Neural cell (in vitro differentiated cells): ENCODE results near the gene SHISA5.

Experiments
- EZH2 ChIP-seq: fragments of 200-600, 300-800 bp; shearing (Covaris generic), sonication (generic); IDR thresholded peaks from 2 replicates; pipeline ENCODE4 v1.6.1; 2014; ENCODE audit warnings: antibody characterized with exemption, low read length, borderline replicate concordance, mild to moderate bottlenecking; ENCODE audit not compliant: insufficient read depth, poor library complexity, severe bottlenecking
- TAF1 ChIP-seq: IDR thresholded peaks from 2 replicates; pipeline ENCODE4 v1.6.1; 2012; ENCODE audit warnings: low read depth
- TF ChIP-seq, protein P1 (sequence below): fragments of 450-650 bp; IDR thresholded peaks from 2 replicates; pipeline ENCODE4 v1.5.1; 2014; ENCODE audit warnings: antibody characterized with exemption, mild to moderate bottlenecking, moderate library complexity; ENCODE audit not compliant: poor library complexity, severe bottlenecking

GRCh38 chr3:48422272-48422671, 81.7 kb downstream of the SHISA5 start:
- TF ChIP-seq, protein P1, sequence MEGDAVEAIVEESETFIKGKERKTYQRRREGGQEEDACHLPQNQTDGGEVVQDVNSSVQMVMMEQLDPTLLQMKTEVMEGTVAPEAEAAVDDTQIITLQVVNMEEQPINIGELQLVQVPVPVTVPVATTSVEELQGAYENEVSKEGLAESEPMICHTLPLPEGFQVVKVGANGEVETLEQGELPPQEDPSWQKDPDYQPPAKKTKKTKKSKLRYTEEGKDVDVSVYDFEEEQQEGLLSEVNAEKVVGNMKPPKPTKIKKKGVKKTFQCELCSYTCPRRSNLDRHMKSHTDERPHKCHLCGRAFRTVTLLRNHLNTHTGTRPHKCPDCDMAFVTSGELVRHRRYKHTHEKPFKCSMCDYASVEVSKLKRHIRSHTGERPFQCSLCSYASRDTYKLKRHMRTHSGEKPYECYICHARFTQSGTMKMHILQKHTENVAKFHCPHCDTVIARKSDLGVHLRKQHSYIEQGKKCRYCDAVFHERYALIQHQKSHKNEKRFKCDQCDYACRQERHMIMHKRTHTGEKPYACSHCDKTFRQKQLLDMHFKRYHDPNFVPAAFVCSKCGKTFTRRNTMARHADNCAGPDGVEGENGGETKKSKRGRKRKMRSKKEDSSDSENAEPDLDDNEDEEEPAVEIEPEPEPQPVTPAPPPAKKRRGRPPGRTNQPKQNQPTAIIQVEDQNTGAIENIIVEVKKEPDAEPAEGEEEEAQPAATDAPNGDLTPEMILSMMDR, result no peak
- no peak for TF ChIP-seq TAF1
- TF ChIP-seq EZH2, result no peak
